Epithelial cell of proximal tubule (primary cell): ENCODE results near the gene IL7R. TPM values are rescaled to one million over a fixed set of nuclear protein-coding genes. Genes with fewer than 3 reads are reported as not detected.

Experiments used
- DNase-seq: peaks from one replicate; pipeline ENCODE4 v3.0.0-alpha.2; 2011; ENCODE audit warnings: low read depth
- H3K4me3 ChIP-seq: 2 replicates; pipeline ENCODE4 v1.5.1; 2011; ENCODE audit warnings: low read depth, mild to moderate bottlenecking, low read length
- total RNA-seq: library from RNA; depleted of rRNA; stranded (reverse); fragments of >200 nt; gene quantifications from 2 replicates; pipeline ENCODE4 v1.2.3, GENCODE V29; 2015
- TF ChIP-seq, protein P1 (sequence below): conservative IDR thresholded peaks from 2 replicates; pipeline ENCODE4 v1.5.1; 2012; ENCODE audit warnings: low read depth, mild to moderate bottlenecking, low read length

IL7R gene
- total RNA-seq, 1 donor from 2014 or later: 0.12 TPM

GRCh38 chr5:35919191-35919590 is 62.5 kb downstream of the IL7R start:
- TF ChIP-seq, protein P1, sequence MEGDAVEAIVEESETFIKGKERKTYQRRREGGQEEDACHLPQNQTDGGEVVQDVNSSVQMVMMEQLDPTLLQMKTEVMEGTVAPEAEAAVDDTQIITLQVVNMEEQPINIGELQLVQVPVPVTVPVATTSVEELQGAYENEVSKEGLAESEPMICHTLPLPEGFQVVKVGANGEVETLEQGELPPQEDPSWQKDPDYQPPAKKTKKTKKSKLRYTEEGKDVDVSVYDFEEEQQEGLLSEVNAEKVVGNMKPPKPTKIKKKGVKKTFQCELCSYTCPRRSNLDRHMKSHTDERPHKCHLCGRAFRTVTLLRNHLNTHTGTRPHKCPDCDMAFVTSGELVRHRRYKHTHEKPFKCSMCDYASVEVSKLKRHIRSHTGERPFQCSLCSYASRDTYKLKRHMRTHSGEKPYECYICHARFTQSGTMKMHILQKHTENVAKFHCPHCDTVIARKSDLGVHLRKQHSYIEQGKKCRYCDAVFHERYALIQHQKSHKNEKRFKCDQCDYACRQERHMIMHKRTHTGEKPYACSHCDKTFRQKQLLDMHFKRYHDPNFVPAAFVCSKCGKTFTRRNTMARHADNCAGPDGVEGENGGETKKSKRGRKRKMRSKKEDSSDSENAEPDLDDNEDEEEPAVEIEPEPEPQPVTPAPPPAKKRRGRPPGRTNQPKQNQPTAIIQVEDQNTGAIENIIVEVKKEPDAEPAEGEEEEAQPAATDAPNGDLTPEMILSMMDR: no peak
- no peak for DNase-seq
- H3K4me3 ChIP-seq: no peak overlapping the region

DNA sequence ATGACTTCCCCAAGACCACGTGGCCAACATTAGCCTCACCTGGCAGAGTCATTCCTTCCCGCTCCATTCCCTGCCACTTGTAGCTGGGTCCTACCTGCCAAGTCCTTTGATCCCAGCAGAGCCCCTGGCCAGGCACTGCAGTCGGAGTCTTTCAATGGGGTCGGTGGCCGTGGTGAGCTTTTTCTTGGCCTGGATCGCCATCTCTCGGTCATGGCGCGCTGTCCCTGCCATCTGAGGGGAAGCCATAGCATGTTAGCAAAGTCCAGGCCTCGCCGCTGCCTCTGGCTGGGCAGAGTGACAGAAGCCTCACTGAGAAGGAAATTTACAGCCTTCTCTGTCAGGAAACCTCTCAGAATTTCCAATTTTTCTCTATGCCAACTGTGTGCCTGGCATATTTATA is 64.2 kb downstream of the IL7R start:
- TF ChIP-seq, protein P1: no peak
- DNase-seq: no peak
- H3K4me3 ChIP-seq: no peak overlapping the region

DNA sequence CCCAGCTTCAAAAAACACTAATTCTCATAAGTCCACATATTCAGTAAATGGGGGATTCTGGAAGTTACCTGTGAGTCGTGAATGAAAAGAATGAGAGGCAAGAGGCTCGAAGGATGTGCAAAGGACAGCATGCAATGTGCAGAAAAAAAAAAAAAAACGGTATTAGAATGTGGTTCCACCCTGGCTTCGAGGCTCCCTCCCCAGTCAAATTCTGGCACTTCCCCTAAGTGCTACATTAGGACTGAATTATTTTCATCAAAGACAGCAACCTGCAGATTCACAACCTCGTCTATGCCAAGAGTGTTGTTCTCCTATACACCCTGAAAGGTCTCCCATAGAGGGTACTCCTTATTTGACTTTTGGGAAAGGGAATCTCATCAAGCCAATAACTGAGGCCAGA is 65.2 kb downstream of the IL7R start:
- TF ChIP-seq, protein P1: no peak
- H3K4me3 ChIP-seq: no peak overlapping the region
- no peak for DNase-seq

GRCh38 chr5:35922468-35922867 is 65.8 kb downstream of the IL7R start:
- no peak for DNase-seq
- no peak overlapping the region for H3K4me3 ChIP-seq
- TF ChIP-seq, protein P1: no peak

DNA sequence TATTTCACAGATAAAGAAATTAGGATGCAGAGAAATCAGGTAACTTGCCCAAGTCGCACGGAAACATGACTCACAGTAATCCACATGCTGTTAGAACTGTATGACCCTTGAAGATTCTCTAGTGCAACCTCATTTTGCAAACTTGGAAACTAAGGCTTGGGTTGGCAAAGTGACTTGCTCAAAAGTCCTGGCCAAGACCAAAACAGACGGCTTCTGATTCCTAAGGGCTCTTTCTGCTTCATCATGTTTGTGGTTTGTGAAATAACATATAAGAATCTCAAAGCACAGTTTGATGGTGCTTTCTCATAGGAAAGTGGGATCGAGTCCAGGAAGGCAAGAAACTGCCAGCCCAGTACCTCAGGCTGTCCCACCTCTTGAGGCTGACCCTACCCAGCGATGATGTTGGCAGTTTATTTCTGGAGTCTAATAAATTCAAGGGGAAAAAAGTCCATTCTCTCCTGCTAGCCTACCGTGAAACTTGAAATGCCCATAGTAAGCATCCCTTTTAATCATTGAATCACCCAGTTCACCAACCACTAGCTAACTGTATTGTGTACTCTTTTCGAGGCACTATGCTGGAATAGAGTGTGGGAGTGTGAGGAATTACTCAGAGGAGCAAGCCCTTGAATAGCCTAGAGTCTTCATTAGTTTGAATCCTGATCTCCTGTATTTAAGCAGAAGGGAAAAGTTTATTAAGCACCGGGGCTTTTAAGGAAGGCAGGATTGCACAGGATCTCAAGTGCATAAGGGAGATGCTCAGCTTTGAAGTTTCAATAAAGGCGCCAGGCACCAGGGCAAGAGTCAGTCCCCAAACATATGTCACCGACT is 67.6 kb downstream of the IL7R start:
- no peak for DNase-seq
- H3K4me3 ChIP-seq: no peak overlapping the region

DNA sequence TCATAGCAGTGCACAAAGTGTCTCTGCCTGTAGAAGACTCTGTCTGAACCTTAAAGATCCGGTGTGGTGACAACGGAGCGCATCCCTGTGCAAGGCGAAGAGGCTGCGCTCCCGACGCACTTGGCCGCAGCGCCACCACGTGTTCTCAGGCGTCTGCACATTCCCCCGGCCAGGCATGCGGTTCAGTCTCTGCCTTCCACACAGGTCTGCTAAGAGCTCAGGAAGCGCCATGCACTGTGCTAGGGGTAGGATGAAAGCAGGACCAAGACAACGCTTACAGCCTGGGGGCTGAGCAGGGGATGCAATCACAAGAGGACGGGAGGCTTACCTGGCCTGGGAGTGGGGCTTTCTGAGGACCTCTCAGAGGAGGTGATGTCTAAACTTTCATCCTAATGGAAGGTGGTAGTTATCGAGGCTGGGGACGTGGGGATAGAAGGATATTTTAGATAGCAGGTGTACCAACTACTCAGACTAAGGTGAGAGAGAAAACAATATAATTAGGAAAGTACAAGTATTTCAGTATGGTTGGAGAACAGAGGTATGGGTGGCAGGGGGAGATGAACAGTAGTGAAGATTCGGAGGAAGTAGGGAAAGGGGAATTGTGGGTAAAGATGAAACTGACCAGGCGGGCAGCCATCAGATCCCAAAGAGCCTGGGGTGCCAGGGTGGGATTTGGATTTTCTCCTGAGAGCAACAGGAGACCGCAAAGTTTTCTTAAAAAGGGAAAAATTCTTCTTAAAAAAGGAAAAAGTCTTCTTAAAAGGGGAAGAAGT is 68.4 kb downstream of the IL7R start:
- TF ChIP-seq, protein P1: peak; percentile 82
- DNase-seq: no peak
- no peak overlapping the region for H3K4me3 ChIP-seq

More for the DNA sequence above, 67.6 kb downstream of the IL7R start:
- TF ChIP-seq, protein P1: no peak
